NCI-H526 treated with DMSO at 0.1 percent for 48 hours (cell line): ENCODE measurements around the gene HOXA9.

Experiments used
- DNase-seq: peaks from one replicate; lab custom pipeline; 2025; lab: John Stamatoyannopoulos, UW

Gene HOXA9

GRCh38 chr7:27141137-27141922 is 24.0 kb downstream of the HOXA9 start:
- no peak for DNase-seq

DNA sequence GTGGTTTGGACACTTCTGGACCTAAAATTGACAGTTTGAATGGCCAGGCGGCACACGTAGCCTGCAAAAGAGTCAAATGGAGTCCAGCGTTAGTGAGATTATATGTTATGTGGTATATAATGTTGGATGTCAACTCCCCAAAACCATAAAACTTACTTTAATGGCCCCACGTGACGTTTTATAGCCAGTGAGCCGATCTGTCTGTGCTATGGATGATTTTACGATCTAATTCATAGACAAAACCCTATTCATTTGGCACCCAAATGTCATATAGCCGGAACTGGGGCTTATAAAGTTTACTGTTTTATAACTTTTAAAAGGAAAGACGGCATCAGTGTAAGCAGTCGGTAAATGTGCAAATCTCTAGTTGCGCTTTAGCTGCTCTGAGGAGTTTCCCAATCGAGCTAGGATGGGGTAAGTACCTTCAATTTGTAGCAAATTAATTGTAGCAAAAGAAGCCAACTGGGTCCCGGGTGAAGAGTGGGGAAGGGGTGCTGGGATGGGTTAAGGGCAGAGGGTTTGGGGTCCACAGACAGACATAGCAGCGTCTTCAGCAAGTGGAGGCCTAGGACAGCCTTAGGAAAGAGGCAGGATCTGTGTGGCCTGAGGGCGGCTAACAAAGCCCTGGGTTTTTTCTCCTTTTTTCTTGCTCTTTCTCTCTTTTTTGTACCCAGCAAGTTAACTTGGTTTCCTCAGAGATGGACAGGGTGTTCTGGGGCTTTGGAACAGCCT is 25.0 kb downstream of the HOXA9 start:
- no peak for DNase-seq

DNA sequence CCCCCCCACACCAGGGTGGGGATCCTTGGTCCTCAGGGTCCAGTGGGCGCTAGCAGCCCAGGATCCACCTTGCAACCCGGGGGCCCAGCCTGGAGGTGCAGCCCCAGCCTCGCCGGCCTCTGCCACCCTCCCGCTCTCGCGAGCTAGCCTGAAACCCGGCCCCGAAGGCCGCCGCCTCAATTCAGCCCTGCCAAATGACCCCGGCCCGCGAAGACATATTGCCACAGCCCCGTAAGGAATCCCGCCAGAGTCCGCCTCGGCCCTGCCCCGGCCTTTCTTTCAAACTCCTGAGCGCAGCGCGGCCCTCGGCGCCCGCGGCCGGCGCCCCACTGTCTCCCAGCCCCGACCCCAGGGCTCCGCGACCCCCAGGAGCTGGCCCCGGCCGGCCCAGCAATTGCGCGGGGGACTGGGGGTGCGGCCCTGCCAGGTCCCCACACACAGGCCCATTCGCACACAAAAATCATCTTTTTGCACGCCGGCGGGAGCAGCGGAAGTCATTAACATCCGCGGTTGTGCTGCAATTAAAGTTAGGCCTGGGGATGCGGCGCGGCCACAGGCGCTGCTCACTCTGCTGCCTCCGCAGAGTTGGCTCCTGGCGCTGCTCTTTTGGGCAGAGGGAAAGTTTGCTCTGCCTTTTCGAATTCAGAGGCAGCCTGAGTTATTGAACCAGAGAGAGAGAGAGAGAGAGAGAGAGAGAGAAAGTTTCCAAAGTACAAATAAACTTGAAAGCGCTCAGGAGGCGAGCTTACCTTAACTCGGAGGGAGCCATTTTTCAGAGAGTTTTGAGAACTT is 25.8 kb downstream of the HOXA9 start:
- DNase-seq, result no peak

GRCh38 chr7:27138985-27139333 is 26.4 kb downstream of the HOXA9 start:
- DNase-seq, result no peak

GRCh38 chr7:27138472-27138871 is 26.9 kb downstream of the HOXA9 start:
- DNase-seq, result no peak

- DNase-seq, result no peak
These were observed 27.6 kb downstream of the HOXA9 start for GRCh38 chr7:27137640-27138315.

DNA sequence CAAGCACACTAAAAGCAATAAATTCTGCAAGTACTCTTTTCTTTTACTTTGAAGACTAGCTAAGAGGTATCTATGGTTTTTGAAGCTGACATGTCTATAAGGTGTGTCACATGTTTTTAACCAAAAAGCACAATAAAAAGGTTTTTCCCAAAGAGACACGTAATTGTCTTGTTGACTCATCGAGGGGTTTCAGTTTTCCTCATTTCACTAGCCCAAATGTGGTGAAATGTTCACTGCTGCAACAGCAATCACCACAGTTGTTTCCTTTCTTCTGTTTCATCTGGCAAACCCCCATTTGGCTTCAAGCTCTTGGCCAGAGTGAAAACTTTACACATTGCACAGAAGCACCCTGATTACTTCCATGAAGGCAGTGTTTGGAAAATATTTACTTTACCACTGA is 30.9 kb downstream of the HOXA9 start:
- no peak for DNase-seq

GRCh38 chr7:27133409-27134231 is 31.7 kb downstream of the HOXA9 start:
- DNase-seq, result peak; percentile 98

- DNase-seq, result no peak
These were observed 32.4 kb downstream of the HOXA9 start for GRCh38 chr7:27132978-27133377.

DNA sequence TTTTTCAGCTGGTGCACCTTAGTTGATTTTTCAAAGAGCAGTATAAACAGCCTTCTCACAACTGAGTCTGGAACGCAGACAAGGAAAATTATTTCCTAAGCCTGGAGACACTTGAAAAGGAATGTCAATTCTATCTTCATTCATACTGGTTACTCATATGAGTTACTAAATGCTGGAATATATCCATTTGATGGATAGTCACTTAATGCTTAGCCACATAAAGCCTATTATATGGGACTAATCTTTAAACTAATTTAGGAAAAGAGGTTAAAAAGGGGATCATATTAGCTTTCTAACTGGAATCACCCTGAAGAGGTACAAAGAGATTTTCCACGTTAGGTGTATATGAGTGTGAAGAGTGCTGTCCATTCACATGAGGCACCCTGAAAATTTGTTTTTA is 33.1 kb downstream of the HOXA9 start:
- DNase-seq, result no peak

GRCh38 chr7:27131390-27131819 is 33.9 kb downstream of the HOXA9 start:
- no peak for DNase-seq

GRCh38 chr7:27130540-27131389 is 34.6 kb downstream of the HOXA9 start, which contains the start of gene HOXA4:
Gene HOXA4, minus strand, starts transcription at chr7:27130757. Its CDS starts 24 bp downstream, at chr7:27130733.
- no peak for DNase-seq

DNA sequence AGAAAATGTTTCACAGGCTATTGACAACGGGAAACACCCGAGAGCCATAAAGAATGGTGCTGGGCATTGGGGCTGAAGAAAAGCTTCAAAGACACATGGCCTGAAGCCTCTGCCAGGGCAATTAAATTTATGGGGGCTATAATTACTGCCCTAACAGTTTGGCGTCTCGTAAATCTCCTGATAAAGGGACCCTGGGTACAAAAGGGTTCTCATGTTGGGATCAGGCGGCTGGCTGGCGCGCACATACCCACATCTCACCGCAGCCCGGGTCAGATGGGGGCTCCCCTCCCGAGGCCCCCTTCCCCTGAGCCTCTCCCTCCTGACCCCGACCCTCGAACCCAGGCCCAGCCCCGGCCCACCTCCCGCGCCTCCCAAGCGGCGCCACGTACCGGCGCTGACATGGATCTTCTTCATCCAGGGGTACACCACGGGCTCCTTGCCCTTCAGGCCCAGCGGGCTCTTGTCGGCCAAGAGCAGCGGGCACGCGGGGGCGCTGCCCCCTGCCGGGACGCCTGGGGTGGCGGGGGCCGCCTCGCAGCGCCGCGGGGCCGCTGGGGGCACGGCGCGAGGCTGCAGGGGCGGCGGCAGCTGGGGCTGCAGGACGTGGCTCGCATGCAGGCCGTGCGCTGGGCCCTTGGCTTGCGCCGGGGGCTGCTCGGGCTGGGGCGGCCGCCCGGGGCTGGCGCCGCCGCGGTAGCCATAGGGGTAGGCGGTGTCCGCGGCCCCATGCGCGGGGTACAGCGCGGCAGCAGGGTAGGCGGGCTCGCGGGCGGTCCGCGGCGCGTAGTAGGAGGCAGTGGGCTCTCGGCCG is 35.4 kb downstream of the HOXA9 start:
- DNase-seq, result no peak

- DNase-seq, result no peak
These were observed 36.3 kb downstream of the HOXA9 start for GRCh38 chr7:27128776-27129728.

DNA sequence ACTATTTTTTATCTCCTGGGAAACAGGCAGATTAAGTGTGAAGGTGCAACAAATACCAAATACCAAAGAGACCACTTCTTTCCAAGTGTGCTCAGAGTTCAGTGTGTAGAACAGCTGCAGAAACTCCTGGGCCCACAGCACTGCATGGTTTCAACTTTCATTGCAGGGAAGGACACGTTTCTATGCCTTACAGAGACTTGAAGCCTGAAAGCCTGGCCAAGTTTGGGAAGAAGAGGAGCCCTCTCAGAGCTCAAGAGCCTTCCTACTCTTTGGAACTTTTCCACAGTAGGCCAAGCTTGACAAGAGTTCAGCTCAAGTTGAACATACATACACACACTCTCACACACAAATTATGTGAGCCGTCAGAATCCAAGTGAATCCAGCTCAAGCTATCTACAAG is 37.3 kb downstream of the HOXA9 start:
- no peak for DNase-seq

DNA sequence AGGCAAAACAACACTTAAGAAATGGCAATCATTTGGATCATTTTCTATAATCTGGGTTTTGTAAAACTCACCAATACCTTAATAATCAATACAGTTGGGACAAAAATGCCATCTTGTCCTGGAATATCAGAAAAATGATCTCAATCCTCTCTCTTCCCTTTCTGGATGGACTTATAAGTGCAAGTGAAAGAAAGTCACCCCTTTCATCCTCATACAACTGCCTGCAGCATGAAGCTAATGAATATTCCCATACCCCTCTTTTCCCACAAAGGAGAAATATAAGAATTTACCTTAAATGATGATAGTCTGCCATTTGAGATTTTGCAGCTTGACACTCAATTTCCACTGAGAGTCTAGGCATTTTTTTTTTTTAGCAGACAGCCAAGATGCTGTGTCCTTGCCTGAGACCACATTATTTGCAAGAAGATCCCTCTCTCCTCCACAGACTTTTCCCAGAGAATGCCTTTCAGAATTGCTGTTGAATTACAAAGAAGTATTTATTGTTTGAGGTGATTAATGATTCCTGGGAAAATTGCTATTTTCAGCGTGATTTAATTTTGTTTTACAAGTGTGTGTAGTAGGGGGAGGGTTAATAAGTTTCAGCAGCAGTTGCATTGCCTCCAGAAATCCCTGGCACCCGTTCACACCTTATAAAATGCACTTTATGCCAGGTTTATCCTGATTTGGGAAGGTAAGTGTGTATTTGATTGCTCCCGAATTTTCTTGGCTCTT is 38.6 kb downstream of the HOXA9 start:
- DNase-seq, result no peak

DNA sequence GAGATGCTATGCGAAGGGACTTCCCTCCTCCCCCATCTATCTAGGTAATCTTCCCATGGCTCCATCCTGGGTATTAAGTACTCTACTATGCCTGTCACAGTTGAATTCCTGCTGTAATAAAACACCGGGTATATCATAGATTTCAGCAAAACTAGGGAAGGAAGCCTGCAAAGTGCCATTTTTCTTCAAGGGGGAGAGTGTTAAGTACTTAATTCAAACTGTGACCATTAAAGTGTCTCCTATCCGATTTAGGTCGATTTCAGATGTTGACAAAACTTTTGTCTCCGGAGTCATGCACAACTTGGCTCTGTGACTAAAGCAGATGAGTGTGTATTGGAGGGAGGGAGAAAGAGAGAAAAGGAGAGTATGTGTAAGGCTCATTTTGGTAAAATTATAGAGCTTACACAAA is 39.3 kb downstream of the HOXA9 start:
- no peak for DNase-seq
